Astrocyte (in vitro differentiated cells and primary cell): Measurements from ENCODE around the gene SEMA6B.

ENCODE experiments used
- CTCF ChIP-seq: IDR thresholded peaks from 2 replicates; pipeline ENCODE4 v1.5.1; 2011; ENCODE audit warnings: low read depth, mild to moderate bottlenecking, inconsistent platforms, low read length, moderate library complexity; ENCODE audit not compliant: insufficient read depth
- EZH2 ChIP-seq: IDR thresholded peaks from 2 replicates; pipeline ENCODE4 v1.6.1; 2012; ENCODE audit warnings: mild to moderate bottlenecking, low read length, inconsistent platforms; ENCODE audit not compliant: insufficient read depth

DNA sequence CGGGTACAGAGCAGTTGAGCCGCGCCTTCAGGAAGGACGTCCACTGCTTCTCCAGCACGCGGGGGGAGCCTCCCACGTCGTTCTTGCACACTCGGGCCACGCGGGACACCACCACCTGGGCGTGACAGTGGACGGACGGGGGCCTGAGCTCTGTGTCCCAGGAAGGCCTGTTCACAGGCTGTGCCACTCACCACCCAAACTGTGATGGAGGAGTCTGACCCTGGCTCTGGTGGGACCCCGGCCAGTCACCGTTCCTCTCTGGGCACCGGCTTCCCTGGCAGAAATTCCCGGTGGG lies 7.0 kb downstream of the SEMA6B start:
- no peak for TF ChIP-seq CTCF
- TF ChIP-seq EZH2: no peak
